ENCODE results near the gene PSME2.

Gene PSME2

GRCh38 chr14:24139272-24139934 is 7.0 kb downstream of the PSME2 start:
- Histone ChIP-seq H3K27ac (ENCODE audit: low read depth, low read length) (no peak overlapping the region), H3K4me1 (ENCODE audit: insufficient read depth, low read length) (no peaks in the 10 kb centered on the region), H3K9me3 (ENCODE audit: insufficient read depth, low read depth, low read length) (no peaks in the 10 kb centered on the region), H3K36me3 (ENCODE audit: insufficient read depth, low read length) (peaks cover 39% of the 10 kb centered on the region), H3K4me3 (ENCODE audit: low read length) (peak overlapping the region; percentile 74), H3K27me3 (ENCODE audit: insufficient read depth, low read length) (0 out of 2 replicates have a peak, but pooled peaks cover 4% of the 10 kb centered on the region), H3K9ac (ENCODE audit: low read depth, low read length) (no peak overlapping the region)
- 88% methylated on average over 9 of the region's 9 CpGs for WGBS

GRCh38 chr14:24138396-24139271 is 7.8 kb downstream of the PSME2 start:
- 97% methylated on average over 13 of the region's 13 CpGs for WGBS
- Histone ChIP-seq H3K27ac (ENCODE audit: low read depth, low read length) (no peak overlapping the region), H3K27me3 (ENCODE audit: insufficient read depth, low read length) (0 out of 2 replicates have a peak, but pooled peaks cover 4% of the 10 kb centered on the region), H3K36me3 (ENCODE audit: insufficient read depth, low read length) (peaks cover 31% of the 10 kb centered on the region), H3K9ac (ENCODE audit: low read depth, low read length) (no peak overlapping the region), H3K4me3 (ENCODE audit: low read length) (no peak overlapping the region), H3K9me3 (ENCODE audit: insufficient read depth, low read depth, low read length) (no peaks in the 10 kb centered on the region), H3K4me1 (ENCODE audit: insufficient read depth, low read length) (no peaks in the 10 kb centered on the region)

- H3K4me1 ChIP-seq (ENCODE audit: insufficient read depth, low read length), result no peaks in the 10 kb centered on the region
- H3K9ac ChIP-seq (ENCODE audit: low read depth, low read length), result no peak overlapping the region
- no peak overlapping the region for H3K27ac ChIP-seq (ENCODE audit: low read depth, low read length)
Measured at GRCh38 chr14:24137529-24138395, 8.6 kb downstream of the PSME2 start.

GRCh38 chr14:24136684-24137528 is 9.5 kb downstream of the PSME2 start:
- H3K4me1 ChIP-seq (ENCODE audit: insufficient read depth, low read length), result no peaks in the 10 kb centered on the region
- peak overlapping the region; percentile 90 for H3K4me3 ChIP-seq (ENCODE audit: low read length)
- peak overlapping the region; percentile 73; the same call in 1 of the 2 replicates for H3K9ac ChIP-seq (ENCODE audit: low read depth, low read length)
- no peaks in the 10 kb centered on the region for H3K9me3 ChIP-seq (ENCODE audit: insufficient read depth, low read depth, low read length)
- 0 out of 2 replicates have a peak, but pooled peaks cover 4% of the 10 kb centered on the region for H3K27me3 ChIP-seq (ENCODE audit: insufficient read depth, low read length)
- WGBS, result 35% methylated on average over 13 of the region's 13 CpGs
- no peak overlapping the region for H3K27ac ChIP-seq (ENCODE audit: low read depth, low read length)
- H3K36me3 ChIP-seq (ENCODE audit: insufficient read depth, low read length), result peaks cover 28% of the 10 kb centered on the region

More at GRCh38 chr14:24137529-24138395, 8.6 kb downstream of the PSME2 start:
- Histone ChIP-seq H3K36me3 (ENCODE audit: insufficient read depth, low read length) (peaks cover 28% of the 10 kb centered on the region), H3K9me3 (ENCODE audit: insufficient read depth, low read depth, low read length) (no peaks in the 10 kb centered on the region), H3K4me3 (ENCODE audit: low read length) (peak overlapping the region; percentile 90; the same call in 1 of the 2 replicates), H3K27me3 (ENCODE audit: insufficient read depth, low read length) (0 out of 2 replicates have a peak, but pooled peaks cover 4% of the 10 kb centered on the region)
- WGBS, result 93% methylated on average over 8 of the region's 8 CpGs

GRCh38 chr14:24135834-24136683 is 10.4 kb downstream of the PSME2 start, which contains the start of gene PSME1:
TSS of gene PSME1 (plus strand) at chr14:24136194. CDS start at chr14:24136263, 69 bp downstream.
- no peaks in the 10 kb centered on the region for H3K4me1 ChIP-seq (ENCODE audit: insufficient read depth, low read length)
- 0 out of 2 replicates have a peak, but pooled peaks cover 4% of the 10 kb centered on the region for H3K27me3 ChIP-seq (ENCODE audit: insufficient read depth, low read length)
- H3K9me3 ChIP-seq (ENCODE audit: insufficient read depth, low read depth, low read length), result no peaks in the 10 kb centered on the region
- H3K36me3 ChIP-seq (ENCODE audit: insufficient read depth, low read length), result peaks cover 28% of the 10 kb centered on the region
- no peak within 1 kb of the TSS for H3K27ac ChIP-seq (ENCODE audit: low read depth, low read length)
- WGBS, result 1% methylated on average over 75 of the region's 75 CpGs
- H3K4me3 ChIP-seq (ENCODE audit: low read length), result peak within 1 kb of the TSS; percentile 90
- H3K9ac ChIP-seq (ENCODE audit: low read depth, low read length), result peak within 1 kb of the TSS; percentile 73

GRCh38 chr14:24135584-24135833 is 10.9 kb downstream of the PSME2 start:
- peak overlapping the region; percentile 61 for H3K9ac ChIP-seq (ENCODE audit: low read depth, low read length)
- 10% methylated on average over 9 of the region's 9 CpGs for WGBS
- H3K4me1 ChIP-seq (ENCODE audit: insufficient read depth, low read length), result no peaks in the 10 kb centered on the region
- no peaks in the 10 kb centered on the region for H3K9me3 ChIP-seq (ENCODE audit: insufficient read depth, low read depth, low read length)
- H3K4me3 ChIP-seq (ENCODE audit: low read length), result peak overlapping the region; percentile 90
- no peak overlapping the region for H3K27ac ChIP-seq (ENCODE audit: low read depth, low read length)
- peaks cover 28% of the 10 kb centered on the region for H3K36me3 ChIP-seq (ENCODE audit: insufficient read depth, low read length)
- 0 out of 2 replicates have a peak, but pooled peaks cover 4% of the 10 kb centered on the region for H3K27me3 ChIP-seq (ENCODE audit: insufficient read depth, low read length)

- H3K4me3 ChIP-seq (ENCODE audit: low read length), result no peak overlapping the region
- no peaks in the 10 kb centered on the region for H3K4me1 ChIP-seq (ENCODE audit: insufficient read depth, low read length)
- H3K9ac ChIP-seq (ENCODE audit: low read depth, low read length), result no peak overlapping the region
- WGBS, result no CpG with 5 or more reads among the region's 1 CpG
- H3K27ac ChIP-seq (ENCODE audit: low read depth, low read length), result no peak overlapping the region
- H3K9me3 ChIP-seq (ENCODE audit: insufficient read depth, low read depth, low read length), result no peaks in the 10 kb centered on the region
- H3K27me3 ChIP-seq (ENCODE audit: insufficient read depth, low read length), result 0 out of 2 replicates have a peak, but pooled peaks cover 4% of the 10 kb centered on the region
- H3K36me3 ChIP-seq (ENCODE audit: insufficient read depth, low read length), result peaks cover 16% of the 10 kb centered on the region
Measured at GRCh38 chr14:24133735-24134134, 12.7 kb downstream of the PSME2 start.

GRCh38 chr14:24132976-24133375 is 13.4 kb downstream of the PSME2 start:
- Histone ChIP-seq H3K36me3 (ENCODE audit: insufficient read depth, low read length) (peaks cover 9% of the 10 kb centered on the region), H3K4me1 (ENCODE audit: insufficient read depth, low read length) (no peaks in the 10 kb centered on the region), H3K9me3 (ENCODE audit: insufficient read depth, low read depth, low read length) (no peaks in the 10 kb centered on the region), H3K9ac (ENCODE audit: low read depth, low read length) (no peak overlapping the region), H3K27ac (ENCODE audit: low read depth, low read length) (no peak overlapping the region), H3K27me3 (ENCODE audit: insufficient read depth, low read length) (0 out of 2 replicates have a peak, but pooled peaks cover 4% of the 10 kb centered on the region), H3K4me3 (ENCODE audit: low read length) (no peak overlapping the region)
- WGBS, result 85% methylated on average over 2 of the region's 2 CpGs

GRCh38 chr14:24132061-24132685 is 14.2 kb downstream of the PSME2 start:
- Histone ChIP-seq H3K4me1 (ENCODE audit: insufficient read depth, low read length) (no peaks in the 10 kb centered on the region), H3K9ac (ENCODE audit: low read depth, low read length) (no peak overlapping the region), H3K9me3 (ENCODE audit: insufficient read depth, low read depth, low read length) (no peaks in the 10 kb centered on the region), H3K4me3 (ENCODE audit: low read length) (no peak overlapping the region), H3K36me3 (ENCODE audit: insufficient read depth, low read length) (peaks cover under 1% of the 10 kb centered on the region; the same call in 1 of the 2 replicates), H3K27ac (ENCODE audit: low read depth, low read length) (no peak overlapping the region), H3K27me3 (ENCODE audit: insufficient read depth, low read length) (0 out of 2 replicates have a peak, but pooled peaks cover 4% of the 10 kb centered on the region)
- WGBS, result 90% methylated on average over 24 of the region's 24 CpGs
